H1 (cell line): Measurements from ENCODE around the gene SLC32A1. TPM values are rescaled to one million over a fixed set of nuclear protein-coding genes. Genes with fewer than 3 reads are reported as not detected.

ENCODE experiments used
- CTCF ChIA-PET: fragments of 300-600 bp; sonication (Branson Sonifier 250); formaldehyde crosslinking; loops from one replicate; lab custom pipeline; 2021; ENCODE audit not compliant: partially characterized antibody; lab: Charles Lee
- POLR2A ChIA-PET: fragments of 300-600 bp; sonication (Branson Sonifier 250); formaldehyde crosslinking; loops from one replicate; lab custom pipeline; 2021; ENCODE audit warnings: inconsistent platforms; ENCODE audit not compliant: partially characterized antibody; lab: Charles Lee
- DNase-seq, 2 experiments: peaks; one replicate each; pipeline versions ENCODE4 v3.0.0 to v3.0.0-alpha.2; 2010 to 2022; ENCODE audit warnings: low spot score in 2 of 2, low read depth in 1 of 2, mixed read lengths in 1 of 2
- FAIRE-seq: peaks from 2 replicates; lab custom pipeline; 2011; peaks lifted over from hg19 to GRCh38; lab: Jason Lieb, UNC
- H2AFZ ChIP-seq: 2 replicates; pipeline ENCODE4 v1.8.1; 2012; ENCODE audit warnings: low read length, inconsistent platforms
- H2AK5ac ChIP-seq: 2 replicates; pipeline ENCODE4 v1.6.1; 2013; ENCODE audit warnings: low read depth, low read length
- H2BK120ac ChIP-seq: replicated peaks from 2 replicates; pipeline ENCODE3; 2013; ENCODE audit warnings: low read depth, low read length, inconsistent platforms
- H2BK12ac ChIP-seq: 2 replicates; pipeline ENCODE4 v1.6.1; 2013; ENCODE audit warnings: low read depth, low read length
- H2BK15ac ChIP-seq: 2 replicates; pipeline ENCODE4 v1.6.1; 2013; ENCODE audit warnings: low read length
- H2BK20ac ChIP-seq: 2 replicates; pipeline ENCODE4 v1.6.1; 2013; ENCODE audit warnings: low read length
- H2BK5ac ChIP-seq: 2 replicates; pipeline ENCODE4 v1.6.1; 2013; ENCODE audit warnings: low read depth, low read length
- H3K14ac ChIP-seq: 2 replicates; pipeline ENCODE4 v1.6.1; 2013; ENCODE audit warnings: inconsistent platforms; ENCODE audit not compliant: insufficient read length
- H3K18ac ChIP-seq: 2 replicates; pipeline ENCODE4 v1.6.1; 2013; ENCODE audit warnings: low read length; ENCODE audit errors: extremely low read depth
- H3K23ac ChIP-seq: 2 replicates; pipeline ENCODE4 v1.6.1; 2013; ENCODE audit warnings: inconsistent platforms; ENCODE audit not compliant: insufficient read length
- H3K23me2 ChIP-seq: 2 replicates; pipeline ENCODE4 v1.6.1; 2013; ENCODE audit warnings: low read depth, low read length
- H3K27ac ChIP-seq: 2 replicates; pipeline ENCODE4 v1.6.1; 2011; ENCODE audit warnings: low read depth, low read length, inconsistent platforms
- H3K27me3 ChIP-seq, 4 experiments: replicated peaks in 1 of 4; 1 replicate in 1 of 4; 2 replicates in 3 of 4; pipeline versions ENCODE4 v1.6.1 to v1.8.1; 2011 to 2013; ENCODE audit warnings: low read length in 3 of 4, mild to moderate bottlenecking in 3 of 4, inconsistent platforms in 2 of 4, mixed read lengths in 2 of 4, moderate library complexity in 1 of 4; ENCODE audit not compliant: control insufficient read depth in 3 of 4, insufficient read depth in 3 of 4; ENCODE audit errors: extremely low read depth in 1 of 4
- H3K36me3 ChIP-seq, 4 experiments: 2 replicates each; pipeline versions ENCODE4 v1.6.1 to v1.8.1; 2011 to 2013; ENCODE audit warnings: mild to moderate bottlenecking in 4 of 4, low read length in 3 of 4, moderate library complexity in 2 of 4, control low read depth in 1 of 4, inconsistent platforms in 1 of 4; ENCODE audit not compliant: insufficient read depth in 4 of 4, control insufficient read depth in 2 of 4
- H3K4ac ChIP-seq: replicated peaks from 2 replicates; pipeline ENCODE3; 2013; ENCODE audit warnings: low read length, low read depth, mixed read lengths, inconsistent platforms; ENCODE audit not compliant: insufficient read length
- H3K4me1 ChIP-seq, 4 experiments: replicated peaks in 1 of 4; 1 replicate in 1 of 4; 2 replicates in 3 of 4; pipeline versions ENCODE4 v1.6.1 to v1.8.1; 2011 to 2013; ENCODE audit warnings: low read length in 3 of 4, inconsistent platforms in 2 of 4, mixed read lengths in 1 of 4; ENCODE audit not compliant: insufficient read depth in 4 of 4, control insufficient read depth in 3 of 4
- H3K4me2 ChIP-seq, 2 experiments: 2 replicates each; pipeline versions ENCODE4 v1.6.1 to v1.8.1; 2011 to 2013; ENCODE audit warnings: low read depth in 2 of 2, low read length in 2 of 2, control low read depth in 1 of 2, inconsistent platforms in 1 of 2, mild to moderate bottlenecking in 1 of 2; ENCODE audit not compliant: insufficient read depth in 1 of 2
- H3K4me3 ChIP-seq, 4 experiments: fragments of 200-600, 300-600 bp in 1 of 4; sonication (generic), shearing (Covaris generic), sonication (Bioruptor Twin) in 1 of 4; 2 replicates each; pipeline versions ENCODE4 v1.5.1 to v1.8.1; 2011 to 2016; ENCODE audit warnings: low read length in 4 of 4, low read depth in 3 of 4, control low read depth in 2 of 4, inconsistent platforms in 2 of 4, mild to moderate bottlenecking in 2 of 4, mixed read lengths in 1 of 4, moderate library complexity in 1 of 4; ENCODE audit not compliant: insufficient read depth in 2 of 4; ENCODE audit errors: extremely low read depth in 1 of 4
- H3K56ac ChIP-seq: replicated peaks from 2 replicates; pipeline ENCODE3; 2013; ENCODE audit warnings: low read depth, mild to moderate bottlenecking, mixed read lengths, low read length, inconsistent platforms; ENCODE audit not compliant: insufficient read length
- H3K79me1 ChIP-seq: 2 replicates; pipeline ENCODE4 v1.6.1; 2013; ENCODE audit warnings: low read depth, low read length, control low read depth
- H3K79me2 ChIP-seq, 2 experiments: 2 replicates each; pipeline versions ENCODE4 v1.6.1 to v1.8.1; 2012 to 2013; ENCODE audit warnings: low read length in 2 of 2, mild to moderate bottlenecking in 2 of 2, inconsistent platforms in 1 of 2; ENCODE audit not compliant: insufficient read depth in 2 of 2, control insufficient read depth in 1 of 2
- H3K9ac ChIP-seq, 4 experiments: replicated peaks in 1 of 4; 1 replicate in 1 of 4; 2 replicates in 3 of 4; pipeline versions ENCODE4 v1.6.1 to v1.8.1; 2011 to 2013; ENCODE audit warnings: low read depth in 3 of 4, low read length in 3 of 4, control low read depth in 2 of 4, mild to moderate bottlenecking in 2 of 4, moderate library complexity in 2 of 4, inconsistent platforms in 1 of 4; ENCODE audit errors: extremely low read depth in 1 of 4
- H3K9me3 ChIP-seq, 2 experiments: 2 replicates each; pipeline versions ENCODE4 v1.6.1 to v1.8.1; 2012 to 2013; ENCODE audit warnings: mild to moderate bottlenecking in 2 of 2, moderate library complexity in 2 of 2, control low read depth in 1 of 2, inconsistent platforms in 1 of 2, low read depth in 1 of 2, low read length in 1 of 2, mixed read lengths in 1 of 2; ENCODE audit not compliant: insufficient read depth in 2 of 2
- H4K20me1 ChIP-seq, 2 experiments: replicated peaks in 1 of 2; 2 replicates each; pipeline versions ENCODE3 to v1.8.1; 2011 to 2013; ENCODE audit warnings: inconsistent platforms in 2 of 2, low read length in 2 of 2, mild to moderate bottlenecking in 1 of 2; ENCODE audit not compliant: insufficient read depth in 2 of 2, control insufficient read depth in 1 of 2
- H4K5ac ChIP-seq: 2 replicates; pipeline ENCODE4 v1.6.1; 2013; ENCODE audit warnings: low read length, low read depth, mixed read lengths, inconsistent platforms; ENCODE audit not compliant: insufficient read length
- H4K8ac ChIP-seq: 2 replicates; pipeline ENCODE4 v1.8.0; 2013; ENCODE audit warnings: mild to moderate bottlenecking, moderate library complexity, low read length, inconsistent platforms; ENCODE audit not compliant: insufficient read depth; ENCODE audit errors: extremely low read depth
- H4K91ac ChIP-seq: replicated peaks from 2 replicates; pipeline ENCODE3; 2013; ENCODE audit warnings: low read length, mixed read lengths, inconsistent platforms; ENCODE audit not compliant: insufficient read length
- FOSL1 ChIP-seq: IDR thresholded peaks from 2 replicates; pipeline ENCODE4 v1.6.1; 2011; ENCODE audit warnings: mild to moderate bottlenecking, low read depth, low read length, moderate library complexity; ENCODE audit not compliant: insufficient read depth
- WGBS, 2 experiments: shearing (Covaris generic) in 1 of 2; methylation state at CpG; one replicate each; pipeline versions ENCODE4 v1.1.6 to v1.1.7; 2013 to 2015; ENCODE audit warnings: low lambda C conversion rate in 2 of 2, mixed read lengths in 2 of 2, inconsistent platforms in 1 of 2, low coverage in 1 of 2, missing lambda C conversion rate in 1 of 2; ENCODE audit not compliant: insufficient replicate concordance in 2 of 2, insufficient coverage in 1 of 2, insufficient read length in 1 of 2; ENCODE audit errors: extremely low coverage in 1 of 2, missing lambda C conversion rate in 1 of 2; 5-methylcytosine and 5-hydroxymethylcytosine counted together
- polyA plus RNA-seq, 7 experiments: library from polyadenylated mRNA; depleted of rRNA in 3 of 7; stranded (reverse) in 5 of 7; unstranded in 2 of 7; fragments of >200 nt in 5 of 7; fragments of 200-250 nt in 2 of 7; gene quantifications; 1 replicate in 5 of 7; 2 replicates in 1 of 7; 4 replicates in 1 of 7; pipeline versions ENCODE4 v1.2.1 to v1.2.3, GENCODE V29; 2011 to 2013; ENCODE audit warnings: missing spikeins in 2 of 7, mixed read lengths in 2 of 7
- total RNA-seq: library from RNA; stranded (reverse); fragmentation: NEBNext Ultra II Directional; extraction: Animal tissue kit (Norgen Biotek cat#: 25700); gene quantifications from 2 replicates; pipeline ENCODE4 v1.2.1, GENCODE V29; 2021

SLC32A1 gene
- total and polyA plus RNA-seq, 2 of the 8 experiments (the other 6 are each of a cell fraction or from before 2014, with no cell fraction given): 0.09 to 0.15 TPM

DNA sequence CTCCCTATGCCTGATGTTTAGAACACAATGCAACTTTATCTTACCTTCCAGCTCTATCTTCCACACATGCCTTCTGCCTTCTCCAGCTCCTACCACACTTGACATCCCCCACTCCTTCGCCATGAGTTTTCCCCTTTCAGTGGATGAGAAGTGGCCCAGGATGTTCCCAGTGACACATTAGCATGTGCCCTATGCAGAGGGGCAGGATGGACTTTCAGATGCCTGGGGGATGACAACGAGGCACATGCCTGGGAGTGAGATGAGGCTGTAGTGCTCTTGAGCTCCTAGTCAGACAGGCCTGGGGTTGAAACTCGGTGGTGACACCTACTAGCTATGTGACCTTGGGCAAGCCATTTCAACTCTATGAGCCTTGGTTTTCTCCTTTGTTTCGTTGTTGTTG is 20.1 kb upstream of the SLC32A1 start:
- no peak overlapping the region for H4K91ac ChIP-seq
- H2BK15ac ChIP-seq: no peak overlapping the region
- CTCF ChIA-PET: interaction anchor here (1.3 to 19.8 kb wide), 4 partner anchors 9 to 54 kb away, joined by 5 to 236 read pairs (median 17); partner anchors contain the start of gene SLC32A1
- no peak overlapping the region for H3K4me2 ChIP-seq
- no peak overlapping the region for H3K4ac ChIP-seq
- POLR2A ChIA-PET: interaction anchor here (0.9 kb wide), 1 partner anchor 75 kb away, joined by 4 read pairs; no protein-coding TSS in a partner anchor
- no peaks in the 10 kb centered on the region for H3K23me2 ChIP-seq
- H2AFZ ChIP-seq: no peak overlapping the region
- TF ChIP-seq FOSL1: no peak
- no peaks in the 10 kb centered on the region for H3K79me2 ChIP-seq
- H3K14ac ChIP-seq: no peak overlapping the region
- no peak overlapping the region for H3K9ac ChIP-seq
- no peaks in the 10 kb centered on the region for H3K9me3 ChIP-seq
- 79% methylated on average over 4 of the region's 4 CpGs; no CpG with 5 or more reads in 1 of the 2 experiments for WGBS, 2 experiments
- H2BK20ac ChIP-seq: no peak overlapping the region
- no peak overlapping the region for H4K8ac ChIP-seq
- FAIRE-seq: no peak
- peaks cover 0 to 7% (median 3%) of the 10 kb centered on the region in 4 experiments; a peak in 4 of 7 replicates for H3K4me1 ChIP-seq
- H3K79me1 ChIP-seq: no peaks in the 10 kb centered on the region
- H4K5ac ChIP-seq: no peak overlapping the region
- no peaks in the 10 kb centered on the region for H4K20me1 ChIP-seq
- no peak for DNase-seq
- no peak overlapping the region for H2BK12ac ChIP-seq
- H3K18ac ChIP-seq: no peak overlapping the region
- H3K4me3 ChIP-seq: no peak overlapping the region
- no peaks in the 10 kb centered on the region for H3K36me3 ChIP-seq
- H3K56ac ChIP-seq: no peak overlapping the region
- no peak overlapping the region for H2BK120ac ChIP-seq
- H2AK5ac ChIP-seq: no peak overlapping the region
- no peak overlapping the region for H2BK5ac ChIP-seq
- no peaks in the 10 kb centered on the region; a peak in 1 of 7 replicates for H3K27me3 ChIP-seq
- no peak overlapping the region for H3K23ac ChIP-seq
- H3K27ac ChIP-seq: no peak overlapping the region
